Thyroid gland (tissue), 4 donors: ENCODE data around the gene CNTNAP5. TPM values are rescaled to one million over a fixed set of nuclear protein-coding genes. Genes with fewer than 3 reads are reported as not detected.

ENCODE experiments used
- DNase-seq, 2 donors: peaks; one replicate each; pipeline ENCODE4 v3.0.0-alpha.2; 2019
- H3K27ac ChIP-seq, 3 donors: fragments of 200-600 bp; sonication (generic); 1 replicate in 2 of 3; 2 replicates in 1 of 3; pipeline ENCODE4 v1.5.1; 2016 to 2019; ENCODE audit warnings: mild to moderate bottlenecking in 1 of 3, moderate library complexity in 1 of 3
- H3K27me3 ChIP-seq: fragments of 200-600 bp; sonication (generic); one replicate; pipeline ENCODE4 v1.5.1; 2019
- H3K36me3 ChIP-seq, 2 donors: fragments of 200-600 bp; sonication (generic); one replicate each; pipeline ENCODE4 v1.5.1; 2016 to 2019
- H3K4me1 ChIP-seq, 2 donors: fragments of 200-600 bp; sonication (generic); one replicate each; pipeline ENCODE4 v1.5.1; 2017 to 2019
- H3K4me3 ChIP-seq, 3 donors: fragments of 200-600 bp; sonication (generic); replicated peaks in 1 of 3; 1 replicate in 2 of 3; 2 replicates in 1 of 3; pipeline ENCODE4 v1.5.1; 2016; ENCODE audit warnings: mild to moderate bottlenecking in 1 of 3
- H3K9me3 ChIP-seq: fragments of 200-600 bp; sonication (generic); one replicate; pipeline ENCODE4 v1.5.1; 2017
- CTCF ChIP-seq, 6 experiments: fragments of 200-600 bp in 3 of 6; fragments of 450-650 bp in 3 of 6; sonication (generic) in 3 of 6; IDR thresholded peaks; one replicate each; pipeline ENCODE4 v1.5.1; 2016 to 2019; ENCODE audit warnings: antibody characterized with exemption in 6 of 6, mild to moderate bottlenecking in 2 of 6, inconsistent platforms in 1 of 6, moderate library complexity in 1 of 6
- POLR2A ChIP-seq, 2 donors: fragments of 450-650 bp; IDR thresholded peaks; one replicate each; pipeline ENCODE4 v1.6.1; 2017; ENCODE audit warnings: antibody characterized with exemption in 2 of 2, mild to moderate bottlenecking in 2 of 2, moderate library complexity in 1 of 2
- WGBS, 2 donors: methylation state at CpG; one replicate each; pipeline ENCODE4 v1.1.5; 2017; 5-methylcytosine and 5-hydroxymethylcytosine counted together
- intact Hi-C: fragments of 100-400 bp; cut with DNase I; formaldehyde crosslinking; loops from one replicate; pipeline ENCODE4 v1.15.1; 2023
- total RNA-seq, 4 donors: library from RNA; depleted of rRNA; stranded (reverse); fragments of >200 nt; gene quantifications; one replicate each; pipeline ENCODE4 v1.2.3, GENCODE V29; 2016

CNTNAP5 gene
- total RNA-seq, 4 donors from 2014 or later, result not detected

GRCh38 chr2:124258140-124258880 is 233.2 kb downstream of the CNTNAP5 start:
- no peak overlapping the region for H3K27ac ChIP-seq
- TF ChIP-seq POLR2A (IDR thresholded peaks at IDR 0.05) (no peak), CTCF (IDR thresholded peaks at IDR 0.05) (no peak)
- H3K36me3 ChIP-seq, result no peaks in the 10 kb centered on the region
- DNase-seq, result no peak
- H3K4me1 ChIP-seq, result no peaks in the 10 kb centered on the region
- no peaks in the 10 kb centered on the region for H3K9me3 ChIP-seq
- 88% methylated on average over 6 of the region's 6 CpGs for WGBS, 2 donors
- intact Hi-C loops, result no loop called here
- no peak overlapping the region for H3K4me3 ChIP-seq
- H3K27me3 ChIP-seq, result no peaks in the 10 kb centered on the region

DNA sequence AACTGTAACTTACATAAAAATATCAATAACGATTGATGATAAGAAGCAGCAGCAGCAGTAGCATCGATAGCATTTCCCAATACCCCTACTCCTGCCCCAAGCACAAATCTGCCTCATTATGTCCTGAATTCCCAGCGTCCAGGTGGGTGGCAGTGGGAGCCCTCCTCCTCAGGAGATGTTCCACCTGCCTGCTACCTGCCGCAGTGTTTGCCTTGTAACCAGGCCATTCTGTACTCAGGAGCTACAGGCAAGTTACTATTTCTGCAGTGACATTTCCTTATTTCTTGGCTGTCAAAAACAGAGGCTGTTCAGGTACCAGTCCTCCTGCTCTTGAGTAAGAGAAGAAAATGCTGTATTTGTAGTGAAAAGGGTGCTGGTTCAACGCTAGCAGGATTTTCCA is 236.4 kb downstream of the CNTNAP5 start:
- intact Hi-C loops, result no loop called here
- H3K27me3 ChIP-seq, result no peaks in the 10 kb centered on the region
- no peak for TF ChIP-seq CTCF (IDR thresholded peaks at IDR 0.05)
- no peaks in the 10 kb centered on the region for H3K9me3 ChIP-seq
- no peaks in the 10 kb centered on the region for H3K36me3 ChIP-seq
- WGBS, 2 donors, result 78 to 79% methylated on average over 5 of the region's 5 CpGs
- H3K27ac ChIP-seq, result no peak overlapping the region
- no peak overlapping the region for H3K4me3 ChIP-seq
- no peaks in the 10 kb centered on the region for H3K4me1 ChIP-seq
- no peak for DNase-seq

- whole genome bisulfite sequencing, 2 donors, result 83 to 84% methylated on average over 5 to 6 of the region's 6 CpGs
- no peaks in the 10 kb centered on the region for H3K4me1 ChIP-seq
- no peak overlapping the region for H3K4me3 ChIP-seq
- H3K27ac ChIP-seq, result no peak overlapping the region
- TF ChIP-seq POLR2A (IDR thresholded peaks at IDR 0.05) (no peak), CTCF (IDR thresholded peaks at IDR 0.05) (no peak)
- H3K27me3 ChIP-seq, result no peaks in the 10 kb centered on the region
- H3K36me3 ChIP-seq, result no peaks in the 10 kb centered on the region
- DNase-seq, result no peak
- no peaks in the 10 kb centered on the region for H3K9me3 ChIP-seq
- intact Hi-C loops, result no loop called here
Measured at GRCh38 chr2:124264551-124265091, 239.5 kb downstream of the CNTNAP5 start.

DNA sequence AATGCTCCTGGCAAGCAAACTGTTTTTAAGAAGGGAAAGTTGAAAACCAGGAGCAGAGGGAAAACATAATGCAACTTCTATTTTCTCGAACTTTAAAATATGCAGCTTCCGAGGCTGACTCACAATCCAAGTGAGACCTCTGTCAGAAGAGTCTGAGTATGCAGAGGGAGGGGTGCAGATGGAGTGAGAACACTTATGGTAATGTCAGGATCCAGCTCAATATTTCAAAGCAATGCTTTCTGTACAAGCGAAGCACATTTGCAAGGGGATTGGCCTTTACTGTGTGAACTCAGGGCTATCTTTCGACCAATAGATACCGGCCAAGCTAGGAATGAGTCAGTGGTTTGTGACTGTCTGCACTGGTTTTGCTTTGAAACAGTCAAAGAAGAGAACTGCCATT is 242.7 kb downstream of the CNTNAP5 start:
- H3K9me3 ChIP-seq, result no peaks in the 10 kb centered on the region
- no peaks in the 10 kb centered on the region for H3K27me3 ChIP-seq
- intact Hi-C loops, result no loop called here
- TF ChIP-seq CTCF (IDR thresholded peaks at IDR 0.05) (no peak), POLR2A (IDR thresholded peaks at IDR 0.05) (no peak)
- no peaks in the 10 kb centered on the region for H3K36me3 ChIP-seq
- no peak overlapping the region for H3K27ac ChIP-seq
- 63 to 67% methylated on average over 5 of the region's 5 CpGs for WGBS, 2 donors
- DNase-seq, result no peak
- H3K4me3 ChIP-seq, result no peak overlapping the region
- no peaks in the 10 kb centered on the region for H3K4me1 ChIP-seq

DNA sequence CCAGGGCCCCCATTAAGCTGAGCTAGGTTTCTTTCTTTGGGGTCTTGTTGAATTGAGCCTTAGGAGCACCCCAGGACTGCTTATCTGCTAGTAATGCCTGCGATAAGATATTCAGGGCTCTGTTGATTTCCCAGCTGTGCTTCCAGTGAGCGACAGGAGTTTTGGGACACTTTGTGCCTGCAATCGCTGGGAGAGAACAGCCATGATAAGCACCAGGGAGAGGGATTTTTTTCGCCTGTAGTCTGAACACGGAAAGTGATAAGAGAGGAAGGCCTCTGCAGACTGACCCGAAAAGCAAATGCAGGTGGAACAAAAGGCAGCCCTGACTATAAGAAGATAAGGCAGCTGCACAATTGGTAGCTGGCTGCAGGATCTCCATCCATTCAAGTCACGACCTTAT is 244.3 kb downstream of the CNTNAP5 start:
- intact Hi-C loops, result no loop called here
- WGBS, 2 donors, result 54 to 59% methylated on average over 7 of the region's 7 CpGs

More for the DNA sequence above, 244.3 kb downstream of the CNTNAP5 start:
- no peak overlapping the region for H3K4me3 ChIP-seq
- no peaks in the 10 kb centered on the region for H3K36me3 ChIP-seq
- no peaks in the 10 kb centered on the region for H3K27me3 ChIP-seq
- no peak for TF ChIP-seq CTCF (IDR thresholded peaks at IDR 0.05)
- TF ChIP-seq POLR2A (IDR thresholded peaks at IDR 0.05), result no peak
- H3K27ac ChIP-seq, result no peak overlapping the region
- H3K9me3 ChIP-seq, result no peaks in the 10 kb centered on the region
- no peaks in the 10 kb centered on the region for H3K4me1 ChIP-seq
- DNase-seq, result no peak
